GM21515 (cell line): ENCODE results near the gene SCGB1D1.
"Not testable (repeated sequence)": the region's sequence is repeated elsewhere in the genome, so short reads cannot be mapped to it uniquely, and the experiment has no call there.

Source experiments
- ATAC-seq: cut with Tn5 transposase; IDR thresholded peaks from one replicate; pipeline ENCODE4 v1.9.1; 2021; ENCODE audit not compliant: unreplicated experiment

The SCGB1D1 gene

GRCh38 chr11:62157603-62158002 lies 32.4 kb upstream of the SCGB1D1 start:
- ATAC-seq, result no peak

- ATAC-seq, result no peak
Measured at GRCh38 chr11:62166371-62166770, 23.6 kb upstream of the SCGB1D1 start.

DNA sequence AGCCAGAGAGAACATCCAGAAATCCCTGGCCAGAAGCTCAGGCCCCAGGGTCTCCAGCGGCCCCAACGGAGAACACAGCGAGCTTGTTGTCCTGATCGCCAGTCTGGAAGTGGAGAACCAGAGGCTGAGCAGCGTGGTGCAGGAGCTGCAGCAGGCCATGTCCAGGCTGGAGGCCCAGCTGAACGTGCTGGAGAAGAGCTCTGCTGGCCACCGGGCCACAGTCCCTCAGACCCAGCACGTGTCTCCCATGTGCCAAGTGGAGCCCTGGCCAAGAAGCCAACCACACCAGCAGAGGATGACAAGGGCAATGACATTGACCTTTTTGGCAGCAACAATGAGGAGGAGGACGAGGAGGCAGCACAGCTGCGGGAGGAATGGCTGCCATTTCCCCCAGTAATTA lies 20.6 kb upstream of the SCGB1D1 start:
- no peak for ATAC-seq

GRCh38 chr11:62169935-62170334 lies 20.1 kb upstream of the SCGB1D1 start:
- ATAC-seq, result no peak

DNA sequence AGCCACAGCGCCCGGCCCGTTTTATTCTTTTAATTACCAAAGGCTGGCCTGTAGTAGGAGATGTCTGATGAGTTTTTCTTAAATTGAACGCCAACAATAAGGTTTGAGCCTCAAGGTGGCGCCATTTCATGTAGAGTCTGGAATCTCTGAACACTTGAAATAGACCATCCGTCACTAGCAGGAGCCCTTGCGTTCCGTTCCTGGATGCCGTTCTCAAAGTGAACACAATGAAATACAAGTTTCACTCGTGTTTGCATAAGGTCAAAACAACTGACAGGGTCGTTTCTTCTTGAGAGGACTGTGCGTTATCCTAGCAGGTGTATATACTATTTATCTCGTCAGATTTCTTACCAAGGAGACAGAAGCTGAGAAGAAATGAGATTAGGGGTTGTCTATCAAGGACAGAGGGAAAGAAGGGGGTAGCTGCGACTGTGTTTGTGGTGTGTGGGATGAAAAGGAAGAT lies 18.7 kb upstream of the SCGB1D1 start:
- ATAC-seq, result no peak

GRCh38 chr11:62172294-62172693 lies 17.7 kb upstream of the SCGB1D1 start:
- ATAC-seq, result no peak

- no peak for ATAC-seq
Measured at GRCh38 chr11:62176766-62177165, 13.2 kb upstream of the SCGB1D1 start.

DNA sequence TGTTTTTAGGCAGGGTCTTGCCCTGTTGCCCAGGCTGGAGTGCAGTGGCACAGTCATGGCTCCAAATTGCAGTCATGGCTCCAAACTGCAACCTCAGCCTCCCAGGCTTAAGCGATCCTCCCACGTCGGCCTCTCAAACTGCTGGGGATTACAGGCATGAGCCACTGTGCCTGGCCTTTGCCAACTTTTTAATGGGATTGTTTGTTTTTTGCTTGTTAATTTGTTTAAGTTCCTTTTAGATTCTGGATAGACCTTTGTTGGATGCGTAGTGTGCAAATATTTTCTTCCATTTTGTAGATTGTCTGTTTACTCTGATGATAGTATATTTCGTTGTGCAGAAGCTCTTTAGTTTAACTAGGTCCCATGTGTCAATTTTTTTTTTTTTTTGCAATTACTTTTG lies 10.0 kb upstream of the SCGB1D1 start:
- ATAC-seq, result no peak

DNA sequence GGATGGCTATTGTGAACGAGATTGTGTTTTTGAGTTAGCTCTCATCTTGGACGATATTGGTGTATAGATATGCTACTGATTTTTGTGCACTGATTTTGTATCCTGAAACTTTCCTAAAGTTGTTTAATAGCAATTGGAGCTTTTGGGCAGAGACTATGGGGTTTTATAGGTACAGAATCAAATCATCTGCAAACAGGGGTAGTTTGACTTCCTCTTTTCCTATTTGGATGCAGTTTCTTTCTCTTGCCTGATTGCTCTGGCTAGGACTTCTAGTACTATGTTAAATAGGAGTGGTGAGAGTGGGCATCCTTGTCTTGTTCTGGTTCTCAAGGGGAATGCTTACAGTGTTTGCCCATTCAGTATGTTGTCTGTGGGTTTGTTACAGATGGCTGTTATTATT lies 8.9 kb upstream of the SCGB1D1 start:
- no peak for ATAC-seq

DNA sequence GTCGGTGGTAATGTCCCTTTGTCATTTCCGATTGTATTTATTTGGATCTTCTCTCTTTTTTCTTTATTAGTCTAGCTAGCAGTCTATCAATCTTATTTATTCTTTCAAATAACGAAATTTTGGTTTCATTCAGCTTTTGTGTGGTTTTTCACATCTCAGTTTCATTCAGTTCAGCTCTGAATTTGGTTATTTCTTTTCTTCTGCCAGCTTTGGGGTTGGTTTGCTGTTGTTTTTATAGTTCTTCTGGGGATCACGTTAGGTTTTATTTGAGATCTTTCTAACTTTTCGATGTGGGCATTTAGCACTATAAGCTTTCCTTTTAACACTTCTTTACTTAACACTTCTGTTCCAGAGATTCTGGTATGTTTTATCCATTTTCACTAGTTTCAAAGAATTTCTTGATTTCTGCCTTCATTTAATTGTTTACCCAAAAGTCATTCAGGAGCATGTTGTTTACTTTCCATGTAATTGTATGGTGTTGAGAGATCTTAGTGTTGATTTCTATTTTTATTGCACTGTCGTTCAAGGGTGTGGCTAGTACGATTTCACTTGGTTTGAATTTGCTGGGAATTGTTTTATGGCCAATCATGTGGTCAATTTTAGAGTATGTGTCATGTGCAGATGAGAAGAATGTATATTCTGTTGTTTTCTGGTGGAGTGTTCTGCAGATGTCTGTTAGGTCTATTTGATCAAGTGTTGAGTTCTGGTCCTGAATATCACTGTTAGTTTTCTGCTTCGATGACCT lies 7.7 kb upstream of the SCGB1D1 start:
- ATAC-seq, result no peak

DNA sequence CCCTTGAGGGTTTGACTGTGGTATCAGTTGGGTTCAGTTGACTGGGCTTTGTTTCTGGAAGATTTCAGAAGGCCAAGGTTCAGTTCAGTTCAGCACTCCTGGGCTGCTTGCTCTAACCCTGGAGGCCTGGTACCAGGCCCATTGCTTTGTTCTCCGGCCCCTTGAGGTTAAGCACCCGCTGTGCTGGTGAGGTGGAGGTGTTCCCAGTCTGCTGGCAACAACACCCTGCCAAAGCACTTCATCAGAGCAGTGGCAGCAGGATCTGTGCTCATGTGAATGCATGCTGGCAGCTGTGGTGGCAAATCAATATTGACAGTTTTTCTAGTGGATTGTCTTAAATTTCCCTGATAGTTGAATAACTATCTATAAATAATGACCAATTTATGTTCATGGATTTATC lies 3.8 kb upstream of the SCGB1D1 start:
- ATAC-seq, result no peak

- no peak for ATAC-seq
Measured at GRCh38 chr11:62193952-62194351, 3.9 kb downstream of the SCGB1D1 start.

DNA sequence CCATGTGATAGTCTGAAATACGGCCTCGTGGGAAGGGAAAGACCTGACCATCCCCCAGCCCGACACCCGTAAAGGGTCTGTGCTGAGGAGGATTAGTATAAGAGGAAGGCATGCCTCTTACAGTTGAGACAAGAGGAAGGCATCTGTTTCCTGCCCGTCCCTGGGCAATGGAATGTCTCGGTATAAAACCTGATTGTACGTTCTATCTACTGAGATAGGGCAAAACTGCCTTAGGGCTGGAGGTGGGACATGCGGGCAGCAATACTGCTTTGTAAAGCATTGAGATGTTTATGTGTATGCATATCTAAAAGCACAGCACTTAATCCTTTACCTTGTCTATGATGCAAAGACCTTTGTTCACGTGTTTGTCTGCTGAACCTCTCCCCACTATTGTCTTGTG lies 5.0 kb downstream of the SCGB1D1 start:
- ATAC-seq, result not testable (repeated sequence)

DNA sequence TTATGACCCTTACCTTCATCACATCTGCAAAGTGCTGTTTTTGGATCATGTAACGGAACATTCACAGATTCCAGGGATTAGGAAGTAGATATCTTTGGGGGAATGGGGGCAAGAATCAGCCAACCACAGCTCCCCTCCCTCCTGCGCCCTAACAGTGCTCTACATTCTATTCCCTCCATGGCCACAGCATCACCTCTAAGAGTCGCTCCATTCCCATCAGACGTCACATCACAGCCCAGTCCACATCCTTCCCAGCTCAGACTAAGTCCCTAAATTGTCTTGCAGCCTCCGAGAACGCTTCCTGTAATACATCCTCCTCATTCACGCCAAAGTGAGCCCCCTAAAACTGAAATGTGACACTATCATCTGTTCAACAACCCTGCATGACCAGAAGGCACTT lies 5.9 kb downstream of the SCGB1D1 start:
- ATAC-seq, result no peak

DNA sequence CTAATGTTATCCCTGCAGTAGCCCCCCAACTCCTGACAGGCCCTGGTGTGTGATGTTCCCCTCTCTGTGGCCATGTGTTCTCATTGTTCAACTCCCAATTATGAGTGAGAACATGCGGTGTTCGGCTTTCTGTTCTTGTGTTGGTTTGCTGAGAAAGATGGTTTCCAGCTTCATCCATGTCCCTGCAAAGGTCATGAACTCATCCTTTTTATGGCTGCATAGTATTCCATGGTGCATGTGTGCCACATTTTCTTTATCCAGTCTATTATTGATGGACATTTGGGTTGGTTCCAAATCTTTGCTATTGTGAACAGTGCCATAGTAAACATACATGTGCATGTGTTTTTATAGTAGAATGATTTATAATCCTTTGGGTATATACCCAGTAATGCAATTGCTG lies 7.4 kb downstream of the SCGB1D1 start:
- not testable (repeated sequence) for ATAC-seq

DNA sequence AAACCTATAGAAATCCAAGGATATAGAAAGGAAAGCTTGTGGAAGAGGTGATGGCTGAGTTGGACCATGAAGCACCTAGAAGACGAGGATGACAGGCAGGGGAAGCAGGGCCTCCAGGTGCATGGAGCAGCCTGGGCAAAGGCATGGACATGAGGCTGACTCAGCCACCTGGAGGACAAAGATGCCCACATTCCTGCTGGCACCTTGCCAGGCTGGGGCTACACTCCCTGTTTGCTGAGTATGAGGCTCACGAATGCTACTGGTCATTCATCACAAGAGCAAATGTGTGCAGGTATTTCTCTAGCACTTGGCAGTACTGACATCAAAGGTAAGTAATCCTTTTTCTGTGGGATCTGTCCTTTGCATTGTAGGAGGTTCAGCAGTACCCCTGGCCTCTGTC lies 11.4 kb downstream of the SCGB1D1 start:
- no peak for ATAC-seq

GRCh38 chr11:62202910-62203309 lies 12.9 kb downstream of the SCGB1D1 start:
- ATAC-seq, result no peak

DNA sequence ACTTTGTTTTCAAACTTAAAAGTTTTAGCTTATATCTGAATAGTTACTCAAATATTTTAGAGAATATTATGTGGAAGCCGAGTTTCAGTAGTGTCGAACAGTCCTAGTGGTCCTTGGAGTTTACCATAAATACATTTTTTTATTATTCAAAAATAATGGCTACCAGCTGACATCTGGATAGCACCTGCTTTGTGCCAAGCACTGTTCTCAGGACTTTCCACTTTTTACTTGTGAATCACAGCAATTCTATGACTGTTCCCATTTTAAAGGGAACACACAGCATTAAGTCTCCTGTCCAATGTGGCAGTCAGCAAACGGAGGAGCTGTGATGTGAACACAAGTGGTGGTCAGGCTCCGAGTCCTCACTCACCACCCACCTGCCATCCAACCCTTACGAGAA lies 14.4 kb downstream of the SCGB1D1 start:
- no peak for ATAC-seq

GRCh38 chr11:62205441-62205840 lies 15.4 kb downstream of the SCGB1D1 start:
- ATAC-seq, result no peak

DNA sequence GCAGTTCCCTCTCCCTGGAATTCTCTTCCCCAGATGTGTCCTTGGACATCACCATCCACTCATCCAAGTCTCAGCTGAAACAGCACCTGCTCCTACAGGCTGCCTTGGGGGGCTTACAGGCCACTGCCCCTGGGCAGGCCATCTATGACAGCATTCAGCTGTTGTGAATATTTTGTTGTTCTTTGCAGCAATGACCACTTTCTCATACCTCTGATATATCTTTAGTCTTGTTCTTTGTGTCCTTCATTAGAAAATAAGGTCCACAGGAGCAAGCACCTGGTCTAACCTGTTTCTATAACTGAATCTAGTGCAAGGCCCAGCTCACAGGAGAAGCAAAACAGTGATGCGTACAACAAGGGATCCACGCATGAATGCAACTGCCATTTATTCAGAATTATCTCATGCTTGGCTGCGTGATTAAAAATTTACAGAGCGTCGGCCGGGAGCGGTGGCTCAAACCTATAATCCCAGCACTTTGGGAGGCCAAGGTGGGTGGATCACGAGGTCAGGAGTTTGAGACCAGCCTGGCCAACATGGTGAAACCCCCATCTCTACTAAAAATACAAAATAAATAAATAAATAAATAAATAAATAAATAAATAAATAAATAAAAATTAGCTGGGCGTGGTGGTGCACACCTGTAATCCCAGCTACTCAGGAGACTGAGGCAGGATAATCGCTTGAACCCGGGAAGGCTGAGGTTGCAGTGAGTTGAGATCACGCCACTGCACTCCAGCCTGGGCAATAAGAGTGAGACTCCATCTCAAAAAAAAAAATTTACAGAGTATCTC lies 16.5 kb downstream of the SCGB1D1 start:
- ATAC-seq, result not testable (repeated sequence)

GRCh38 chr11:62208785-62209144 lies 18.7 kb downstream of the SCGB1D1 start:
- no peak for ATAC-seq

GRCh38 chr11:62217191-62217748 lies 27.3 kb downstream of the SCGB1D1 start:
- no peak for ATAC-seq
